ENCODE results near the gene CHEK1.
"Not testable (repeated sequence)": the region's sequence is repeated elsewhere in the genome, so short reads cannot be mapped to it uniquely, and the experiment has no call there.

CHEK1 gene

GRCh38 chr11:125692887-125693286 is 67.9 kb downstream of the CHEK1 start:
- DNase-seq (ENCODE audit: low spot score) = no peak
- no peak for TF ChIP-seq CTCF (IDR thresholded peaks at IDR 0.05; ENCODE audit: extremely low read depth, missing control alignments)

- DNase-seq (ENCODE audit: low spot score) = no peak
- no peak for TF ChIP-seq CTCF (IDR thresholded peaks at IDR 0.05; ENCODE audit: extremely low read depth, missing control alignments)
These were observed 70.0 kb downstream of the CHEK1 start for GRCh38 chr11:125694951-125695350.

- TF ChIP-seq CTCF (IDR thresholded peaks at IDR 0.05; ENCODE audit: extremely low read depth, missing control alignments) = no peak
- DNase-seq (ENCODE audit: low spot score) = no peak
These were observed 76.2 kb downstream of the CHEK1 start for GRCh38 chr11:125701018-125701610.

GRCh38 chr11:125701858-125702621 is 77.1 kb downstream of the CHEK1 start:
- DNase-seq (ENCODE audit: low spot score) = no peak
- no peak for TF ChIP-seq CTCF (IDR thresholded peaks at IDR 0.05; ENCODE audit: extremely low read depth, missing control alignments)

GRCh38 chr11:125704686-125705085 is 79.7 kb downstream of the CHEK1 start:
- DNase-seq (ENCODE audit: low spot score) = not testable (repeated sequence)

GRCh38 chr11:125720781-125721180 is 95.8 kb downstream of the CHEK1 start:
- no peak for DNase-seq (ENCODE audit: low spot score)
- no peak for TF ChIP-seq CTCF (IDR thresholded peaks at IDR 0.05; ENCODE audit: extremely low read depth, missing control alignments)

GRCh38 chr11:125724125-125724524 is 99.2 kb downstream of the CHEK1 start:
- TF ChIP-seq CTCF (IDR thresholded peaks at IDR 0.05; ENCODE audit: extremely low read depth, missing control alignments) = no peak
- DNase-seq (ENCODE audit: low spot score) = no peak

Data from GM20000 (cell line).